Nephron progenitor cell (in vitro differentiated cells): ENCODE results near the gene CYP2R1.
"Not testable (repeated sequence)": the region's sequence is repeated elsewhere in the genome, so short reads cannot be mapped to it uniquely, and the experiment has no call there.

Experiments
- DNase-seq: peaks from one replicate; pipeline ENCODE4 v3.0.0; 2021
- H3K27ac Mint-ChIP-seq: 2 replicates; pipeline ENCODE4 v1.8.0; 2021; ENCODE audit warnings: mild to moderate bottlenecking, moderate library complexity, mixed read lengths
- H3K27me3 Mint-ChIP-seq: 2 replicates; pipeline ENCODE4 v1.8.0; 2021; ENCODE audit warnings: mild to moderate bottlenecking, low read depth, mixed read lengths; ENCODE audit not compliant: poor library complexity
- H3K36me3 Mint-ChIP-seq: 2 replicates; pipeline ENCODE4 v1.8.0; 2021; ENCODE audit warnings: low read depth, mixed read lengths
- H3K4me1 Mint-ChIP-seq: 2 replicates; pipeline ENCODE4 v1.8.0; 2021; ENCODE audit warnings: mixed read lengths
- H3K4me3 Mint-ChIP-seq: 2 replicates; pipeline ENCODE4 v1.8.0; 2021; ENCODE audit warnings: mild to moderate bottlenecking, moderate library complexity, mixed read lengths
- H3K9me3 Mint-ChIP-seq: 2 replicates; pipeline ENCODE4 v1.8.0; 2021; ENCODE audit warnings: mild to moderate bottlenecking, moderate library complexity, mixed read lengths
- CTCF ChIP-seq: fragments of 200-600 bp; sonication (generic); IDR thresholded peaks from 2 replicates; pipeline ENCODE4 v1.5.0; 2021; ENCODE audit warnings: antibody characterized with exemption

CYP2R1 gene

GRCh38 chr11:14873632-14874031 is 18.4 kb downstream of the CYP2R1 start:
- Mint-ChIP-seq H3K36me3 (peaks cover 30% of the 10 kb centered on the region), H3K4me3 (no peak overlapping the region), H3K9me3 (no peaks in the 10 kb centered on the region), H3K27ac (no peak overlapping the region), H3K4me1 (no peaks in the 10 kb centered on the region), H3K27me3 (no peaks in the 10 kb centered on the region)
- DNase-seq: no peak
- no peak for TF ChIP-seq CTCF

DNA sequence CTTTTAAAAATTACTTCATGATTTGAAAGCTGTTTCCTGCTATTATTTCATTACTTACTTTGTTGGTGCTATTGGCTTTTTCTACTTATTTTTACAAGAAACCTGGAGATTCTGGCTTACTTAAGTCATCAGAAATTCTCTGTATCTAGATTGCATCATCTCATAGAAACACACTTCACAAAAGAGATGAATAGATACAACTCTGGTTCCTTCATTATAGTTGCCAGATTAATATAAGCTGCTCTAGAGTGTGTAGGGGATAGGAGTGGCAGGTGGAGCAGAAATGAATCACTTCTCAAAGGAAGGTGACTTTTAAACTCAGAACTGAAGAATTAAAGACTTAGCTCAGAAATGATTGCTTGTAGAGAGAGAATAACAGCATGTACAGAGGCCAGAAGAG is 20.0 kb downstream of the CYP2R1 start:
- no peak for TF ChIP-seq CTCF
- H3K4me3 Mint-ChIP-seq: no peak overlapping the region
- no peaks in the 10 kb centered on the region for H3K4me1 Mint-ChIP-seq
- H3K9me3 Mint-ChIP-seq: no peaks in the 10 kb centered on the region
- H3K27ac Mint-ChIP-seq: no peak overlapping the region
- DNase-seq: no peak
- peaks cover 38% of the 10 kb centered on the region for H3K36me3 Mint-ChIP-seq
- H3K27me3 Mint-ChIP-seq: no peaks in the 10 kb centered on the region

GRCh38 chr11:14863775-14864174 is 28.3 kb downstream of the CYP2R1 start:
- H3K27me3 Mint-ChIP-seq, H3K4me3 Mint-ChIP-seq, H3K27ac Mint-ChIP-seq, H3K4me1 Mint-ChIP-seq, DNase-seq: not testable (repeated sequence)
- Mint-ChIP-seq H3K9me3 (peaks cover 25% of the 10 kb centered on the region), H3K36me3 (peaks cover 58% of the 10 kb centered on the region)

DNA sequence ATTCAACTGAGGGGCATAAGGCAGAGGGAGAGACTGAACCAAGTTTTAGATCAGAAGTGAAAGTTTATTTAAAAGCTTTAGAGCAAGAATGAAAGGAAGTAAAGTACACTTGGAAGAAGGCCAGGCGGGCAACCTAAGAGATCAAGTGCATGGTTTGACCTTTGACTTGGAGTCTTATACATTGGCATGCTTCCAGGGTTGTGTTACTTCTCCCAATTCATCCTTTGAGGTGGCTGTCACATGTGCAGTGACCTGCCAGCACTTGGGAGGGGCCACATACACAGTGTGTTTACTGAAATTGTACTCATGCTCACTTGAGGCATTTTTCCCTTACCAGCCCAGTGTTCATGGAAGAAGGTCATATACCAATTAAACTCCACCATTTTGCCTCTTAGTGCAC is 30.4 kb downstream of the CYP2R1 start:
- no peak for TF ChIP-seq CTCF
- DNase-seq: no peak
- H3K36me3 Mint-ChIP-seq: peaks cover 46% of the 10 kb centered on the region
- H3K27ac Mint-ChIP-seq: no peak overlapping the region
- H3K9me3 Mint-ChIP-seq: peaks cover 25% of the 10 kb centered on the region
- H3K27me3 Mint-ChIP-seq: peaks cover 9% of the 10 kb centered on the region
- H3K4me1 Mint-ChIP-seq: peaks cover 9% of the 10 kb centered on the region
- no peak overlapping the region for H3K4me3 Mint-ChIP-seq

GRCh38 chr11:14860511-14860910 is 31.5 kb downstream of the CYP2R1 start:
- peaks cover 51% of the 10 kb centered on the region for H3K36me3 Mint-ChIP-seq
- H3K4me3 Mint-ChIP-seq: no peak overlapping the region
- H3K4me1 Mint-ChIP-seq: peaks cover 9% of the 10 kb centered on the region
- no peak overlapping the region for H3K27ac Mint-ChIP-seq
- no peak for TF ChIP-seq CTCF
- peaks cover 9% of the 10 kb centered on the region for H3K27me3 Mint-ChIP-seq
- H3K9me3 Mint-ChIP-seq: peaks cover 25% of the 10 kb centered on the region
- no peak for DNase-seq

GRCh38 chr11:14858404-14858803 is 33.6 kb downstream of the CYP2R1 start:
- Mint-ChIP-seq H3K4me1 (peaks cover 9% of the 10 kb centered on the region), H3K4me3 (no peak overlapping the region), H3K27me3 (no peaks in the 10 kb centered on the region), H3K36me3 (peaks cover 39% of the 10 kb centered on the region), H3K9me3 (peaks cover 6% of the 10 kb centered on the region), H3K27ac (no peak overlapping the region)
- no peak for TF ChIP-seq CTCF
- no peak for DNase-seq
